Osteoblast (primary cell): Measurements from ENCODE around the gene TAF4. TPM values are rescaled to one million over a fixed set of nuclear protein-coding genes. Genes with fewer than 3 reads are reported as not detected.

Source experiments
- DNase-seq: peaks from one replicate; pipeline ENCODE4 v3.0.0; 2011; ENCODE audit warnings: low spot score, mixed read lengths; ENCODE audit not compliant: insufficient read length; ENCODE audit errors: missing footprints
- H2AFZ ChIP-seq: 2 replicates; pipeline ENCODE4 v1.6.0; 2011; ENCODE audit warnings: mild to moderate bottlenecking, low read length
- H3K27ac ChIP-seq: 2 replicates; pipeline ENCODE4 v1.5.1; 2011; ENCODE audit warnings: mild to moderate bottlenecking, low read depth, low read length, moderate library complexity
- H3K27me3 ChIP-seq: 2 replicates; pipeline ENCODE4 v1.6.0; 2012; ENCODE audit warnings: mild to moderate bottlenecking, control low read depth, inconsistent platforms, low read length, moderate library complexity; ENCODE audit not compliant: insufficient read depth
- H3K36me3 ChIP-seq: 2 replicates; pipeline ENCODE4 v1.5.1; 2011; ENCODE audit warnings: mild to moderate bottlenecking, low read length, control low read depth, moderate library complexity; ENCODE audit not compliant: insufficient read depth
- H3K4me1 ChIP-seq: 2 replicates; pipeline ENCODE4 v1.5.1; 2011; ENCODE audit warnings: mild to moderate bottlenecking, low read length, control low read depth, moderate library complexity; ENCODE audit not compliant: insufficient read depth
- H3K4me2 ChIP-seq: 2 replicates; pipeline ENCODE4 v1.6.0; 2011; ENCODE audit warnings: mild to moderate bottlenecking, low read length; ENCODE audit not compliant: insufficient read depth
- H3K4me3 ChIP-seq: fragments of 200-600 bp; sonication (generic); 3 replicates; pipeline ENCODE4 v1.5.1; 2012; ENCODE audit warnings: mild to moderate bottlenecking, low read length, inconsistent platforms; ENCODE audit not compliant: insufficient read depth
- H3K79me2 ChIP-seq: 2 replicates; pipeline ENCODE4 v1.6.0; 2012; ENCODE audit warnings: mild to moderate bottlenecking, low read length, control low read depth, inconsistent platforms; ENCODE audit not compliant: insufficient read depth
- H3K9me3 ChIP-seq: 2 replicates; pipeline ENCODE4 v1.5.1; 2011; ENCODE audit warnings: low read depth, low read length, control low read depth
- H4K20me1 ChIP-seq: 2 replicates; pipeline ENCODE4 v1.6.0; 2012; ENCODE audit warnings: mild to moderate bottlenecking, low read length, control low read depth; ENCODE audit not compliant: insufficient read depth
- total RNA-seq: library from RNA; depleted of rRNA; stranded (reverse); fragments of >200 nt; gene quantifications from 2 replicates; pipeline ENCODE4 v1.2.3, GENCODE V29; 2012
- TF ChIP-seq, protein P1 (sequence below): IDR thresholded peaks from 2 replicates; pipeline ENCODE4 v1.5.1; 2011; ENCODE audit warnings: mild to moderate bottlenecking, low read depth, low read length, moderate library complexity; ENCODE audit errors: extremely low read depth

The TAF4 gene
- total RNA-seq, 1 donor = 4.3 TPM

DNA sequence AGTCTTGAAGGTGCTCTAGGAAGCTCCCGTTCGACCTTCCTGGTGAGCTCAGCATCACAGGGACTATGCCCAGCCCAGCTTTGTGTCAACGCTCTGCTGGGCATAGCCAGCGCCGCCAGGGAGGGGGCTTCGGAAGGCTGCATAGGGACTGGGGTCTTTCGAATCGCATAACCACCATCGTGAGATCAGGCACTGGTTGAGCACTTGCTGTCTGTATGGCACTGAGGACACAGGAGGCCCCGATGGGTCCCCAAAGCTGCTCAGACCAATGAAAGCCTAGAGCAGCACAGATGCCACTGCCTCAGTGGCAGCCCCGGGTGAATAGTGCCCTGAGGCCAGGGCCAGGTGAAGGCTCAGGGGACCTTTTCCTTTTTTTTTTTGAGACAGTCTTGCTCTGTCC, 96.7 kb downstream of the TAF4 start:
- TF ChIP-seq, protein P1, sequence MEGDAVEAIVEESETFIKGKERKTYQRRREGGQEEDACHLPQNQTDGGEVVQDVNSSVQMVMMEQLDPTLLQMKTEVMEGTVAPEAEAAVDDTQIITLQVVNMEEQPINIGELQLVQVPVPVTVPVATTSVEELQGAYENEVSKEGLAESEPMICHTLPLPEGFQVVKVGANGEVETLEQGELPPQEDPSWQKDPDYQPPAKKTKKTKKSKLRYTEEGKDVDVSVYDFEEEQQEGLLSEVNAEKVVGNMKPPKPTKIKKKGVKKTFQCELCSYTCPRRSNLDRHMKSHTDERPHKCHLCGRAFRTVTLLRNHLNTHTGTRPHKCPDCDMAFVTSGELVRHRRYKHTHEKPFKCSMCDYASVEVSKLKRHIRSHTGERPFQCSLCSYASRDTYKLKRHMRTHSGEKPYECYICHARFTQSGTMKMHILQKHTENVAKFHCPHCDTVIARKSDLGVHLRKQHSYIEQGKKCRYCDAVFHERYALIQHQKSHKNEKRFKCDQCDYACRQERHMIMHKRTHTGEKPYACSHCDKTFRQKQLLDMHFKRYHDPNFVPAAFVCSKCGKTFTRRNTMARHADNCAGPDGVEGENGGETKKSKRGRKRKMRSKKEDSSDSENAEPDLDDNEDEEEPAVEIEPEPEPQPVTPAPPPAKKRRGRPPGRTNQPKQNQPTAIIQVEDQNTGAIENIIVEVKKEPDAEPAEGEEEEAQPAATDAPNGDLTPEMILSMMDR = no peak
- Histone ChIP-seq H3K27ac (no peak overlapping the region), H2AFZ (no peak overlapping the region), H3K4me2 (no peak overlapping the region), H3K4me1 (no peaks in the 10 kb centered on the region), H3K79me2 (no peaks in the 10 kb centered on the region), H3K36me3 (no peaks in the 10 kb centered on the region), H3K9me3 (no peaks in the 10 kb centered on the region), H3K27me3 (peaks cover 23% of the 10 kb centered on the region), H4K20me1 (no peaks in the 10 kb centered on the region), H3K4me3 (no peak overlapping the region)
- DNase-seq = peak; percentile 74

DNA sequence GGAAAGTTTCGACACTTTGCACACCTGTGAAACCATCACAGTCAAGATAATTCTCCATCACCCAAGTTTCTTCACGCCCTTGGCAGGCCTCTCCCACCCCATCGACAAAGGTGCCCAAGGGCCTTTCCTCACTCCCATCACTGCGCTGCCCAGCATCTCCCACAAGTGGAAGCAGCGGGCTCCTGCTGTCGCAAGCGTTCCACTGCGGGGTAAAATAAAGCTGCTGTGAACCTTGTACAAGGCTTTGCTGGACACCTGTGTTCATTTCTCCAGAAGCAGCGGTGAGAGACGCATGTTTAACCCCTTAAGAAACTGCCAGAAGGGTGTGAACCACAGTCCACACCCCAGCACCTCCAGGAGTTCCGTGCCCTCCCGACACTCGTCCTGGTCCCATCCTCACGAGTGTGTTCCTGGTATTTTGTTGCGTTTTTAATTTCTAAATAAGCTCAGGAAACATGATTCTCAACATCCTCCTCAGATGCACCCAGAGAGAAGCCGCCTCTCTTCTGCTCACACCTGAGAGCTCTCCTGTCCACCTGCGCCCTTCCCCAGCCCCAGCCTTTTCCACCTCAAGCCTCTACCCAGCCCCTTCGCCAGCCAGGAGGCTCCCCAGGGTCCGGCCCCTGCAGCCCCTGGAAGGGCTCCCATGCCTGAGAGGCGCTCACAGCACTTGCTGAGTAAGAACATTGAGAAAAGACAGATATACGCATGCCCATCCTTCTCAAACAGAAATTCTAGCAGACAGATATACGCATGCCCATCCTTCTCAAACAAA, 97.5 kb downstream of the TAF4 start:
- H3K79me2 ChIP-seq = no peaks in the 10 kb centered on the region
- TF ChIP-seq, protein P1 = no peak
- no peaks in the 10 kb centered on the region for H3K36me3 ChIP-seq
- DNase-seq = peak; percentile 86
- H4K20me1 ChIP-seq = no peaks in the 10 kb centered on the region
- H3K27me3 ChIP-seq = peaks cover 23% of the 10 kb centered on the region
- no peak overlapping the region for H2AFZ ChIP-seq
- no peak overlapping the region for H3K4me2 ChIP-seq
- H3K9me3 ChIP-seq = no peaks in the 10 kb centered on the region
- no peaks in the 10 kb centered on the region for H3K4me1 ChIP-seq
- H3K4me3 ChIP-seq = no peak overlapping the region
- H3K27ac ChIP-seq = no peak overlapping the region

DNA sequence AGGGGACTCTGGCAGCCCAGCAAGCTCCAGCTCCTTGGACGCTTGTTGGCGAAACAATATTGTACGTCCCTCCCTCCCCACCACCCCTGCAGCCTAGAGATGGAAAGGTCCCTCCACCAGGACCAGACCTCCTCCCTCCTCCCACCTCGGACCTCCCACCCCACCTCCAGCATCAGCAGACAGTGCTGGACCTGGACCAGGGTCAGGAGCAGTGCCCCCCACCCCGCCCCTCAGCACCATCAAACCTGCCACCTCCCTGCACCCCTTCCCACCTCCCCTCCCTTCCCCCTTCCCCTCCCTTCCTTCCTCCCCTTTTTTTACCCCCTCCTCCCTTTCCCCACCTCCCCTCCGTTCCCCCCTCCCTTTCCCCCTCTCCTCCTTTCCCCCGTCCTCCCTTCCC, 98.4 kb downstream of the TAF4 start:
- Histone ChIP-seq H3K4me3 (no peak overlapping the region), H3K27me3 (peaks cover 23% of the 10 kb centered on the region), H3K79me2 (no peaks in the 10 kb centered on the region), H4K20me1 (no peaks in the 10 kb centered on the region), H3K27ac (no peak overlapping the region), H3K9me3 (no peaks in the 10 kb centered on the region), H2AFZ (no peak overlapping the region), H3K4me1 (no peaks in the 10 kb centered on the region), H3K36me3 (no peaks in the 10 kb centered on the region), H3K4me2 (no peak overlapping the region)
- peak; percentile 35 for DNase-seq
- TF ChIP-seq, protein P1 = no peak

DNA sequence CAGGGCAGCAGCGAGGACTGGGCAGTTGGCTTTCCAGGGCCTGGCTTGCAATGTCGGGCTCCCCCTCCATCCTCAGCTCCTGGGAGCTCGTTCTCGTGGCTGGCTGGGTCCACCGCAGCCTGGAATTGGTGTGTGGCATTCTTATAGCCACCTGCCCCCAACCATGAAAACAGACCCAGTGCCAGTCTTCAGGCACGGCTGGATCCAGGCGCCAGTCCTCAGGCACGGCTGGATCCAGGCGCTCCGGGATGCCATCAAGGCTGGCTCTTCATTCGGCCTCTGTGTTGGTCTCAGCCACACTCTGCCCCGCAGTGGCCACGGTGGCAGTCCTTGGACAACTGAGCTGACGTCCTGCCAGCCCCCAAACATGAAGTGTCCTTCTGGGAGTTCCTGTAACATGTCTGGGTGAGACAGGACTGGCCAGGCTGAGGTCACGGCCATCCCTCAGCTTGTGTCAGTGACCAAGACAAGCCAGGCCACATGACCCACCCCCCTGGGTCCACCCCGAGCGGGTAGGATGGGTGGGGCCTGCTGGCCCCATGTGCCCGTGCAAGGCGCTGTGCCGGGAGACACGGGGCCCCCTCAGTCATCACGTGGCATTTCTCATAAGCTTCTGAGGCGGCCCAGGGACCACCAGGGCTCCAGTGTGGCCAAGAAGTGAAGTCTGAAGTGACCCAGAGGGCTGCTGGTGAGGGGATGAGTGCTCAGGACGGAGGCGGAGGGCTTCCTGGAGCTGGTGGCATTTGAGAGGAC, 99.0 kb downstream of the TAF4 start:
- TF ChIP-seq, protein P1 = peak; percentile 3
- DNase-seq = peak; percentile 66
- no peaks in the 10 kb centered on the region for H3K4me1 ChIP-seq

More for the DNA sequence above, 99.0 kb downstream of the TAF4 start:
- Histone ChIP-seq H3K9me3 (no peaks in the 10 kb centered on the region), H3K27me3 (peaks cover 26% of the 10 kb centered on the region), H3K79me2 (no peaks in the 10 kb centered on the region), H3K27ac (no peak overlapping the region), H3K4me3 (no peak overlapping the region), H3K4me2 (no peak overlapping the region), H3K36me3 (no peaks in the 10 kb centered on the region), H4K20me1 (no peaks in the 10 kb centered on the region), H2AFZ (no peak overlapping the region)
